Lung (tissue), 12 donors: ENCODE data around the gene PCSK5. TPM values are rescaled to one million over a fixed set of nuclear protein-coding genes. Genes with fewer than 3 reads are reported as not detected.

Experiments
- ATAC-seq: fragments of 200-7000 bp; cut with Tn5 transposase; one replicate; pipeline ENCODE4 v1.9.1; 2020; ENCODE audit warnings: moderate number of reproducible peaks; ENCODE audit not compliant: insufficient read depth, low FRiP score
- DNase-seq, 3 donors: peaks; one replicate each; pipeline ENCODE4 v3.0.0-alpha.2; 2013 to 2017
- H3K27ac ChIP-seq, 2 donors: one replicate each; pipeline ENCODE4 v1.5.1; 2013; ENCODE audit warnings: mild to moderate bottlenecking in 2 of 2, moderate library complexity in 2 of 2, control low read depth in 1 of 2, inconsistent platforms in 1 of 2, low read depth in 1 of 2, low read length in 1 of 2
- H3K27me3 ChIP-seq, 3 donors: one replicate each; pipeline ENCODE4 v1.5.1; 2013; ENCODE audit warnings: low read length in 2 of 3; ENCODE audit not compliant: control insufficient read depth in 3 of 3, insufficient read depth in 3 of 3
- H3K36me3 ChIP-seq, 4 donors: one replicate each; pipeline ENCODE4 v1.5.1; 2013; ENCODE audit warnings: low read length in 4 of 4, mild to moderate bottlenecking in 1 of 4, moderate library complexity in 1 of 4; ENCODE audit not compliant: control insufficient read depth in 4 of 4, insufficient read depth in 4 of 4
- H3K4me1 ChIP-seq, 5 donors: one replicate each; pipeline ENCODE4 v1.5.1; 2013; ENCODE audit warnings: low read length in 5 of 5, mild to moderate bottlenecking in 2 of 5, moderate library complexity in 1 of 5; ENCODE audit not compliant: control insufficient read depth in 5 of 5, insufficient read depth in 5 of 5
- H3K4me3 ChIP-seq: one replicate; pipeline ENCODE4 v1.5.1; 2013; ENCODE audit warnings: mild to moderate bottlenecking, control low read depth, moderate library complexity
- H3K9ac ChIP-seq, 2 donors: one replicate each; pipeline ENCODE4 v1.5.1; 2013; ENCODE audit warnings: low read length in 2 of 2, control low read depth in 1 of 2; ENCODE audit not compliant: insufficient read depth in 1 of 2
- H3K9me3 ChIP-seq, 4 donors: one replicate each; pipeline ENCODE4 v1.5.1; 2013; ENCODE audit warnings: low read length in 3 of 4, mild to moderate bottlenecking in 1 of 4, moderate library complexity in 1 of 4; ENCODE audit not compliant: control insufficient read depth in 4 of 4, insufficient read depth in 3 of 4
- WGBS, 2 donors: extraction: QIAGEN DNeasy Blood & Tissue Kit; methylation state at CpG; one replicate each; pipeline ENCODE4 v1.1.7; 2013; 5-methylcytosine and 5-hydroxymethylcytosine counted together
- polyA plus RNA-seq, 2 donors: library from polyadenylated mRNA; stranded (reverse); fragments of 200-250 nt; gene quantifications; one replicate each; pipeline ENCODE4 v1.2.1, GENCODE V29; 2013
- total RNA-seq, 2 donors: library from RNA; depleted of rRNA in 1 of 2; stranded (reverse); fragments of >200 nt in 1 of 2; gene quantifications; one replicate each; pipeline ENCODE4 v1.2.1, GENCODE V29; 2014 to 2021
- TF ChIP-seq, protein P1 (sequence below): IDR thresholded peaks from 2 replicates; pipeline ENCODE4 v1.5.1; 2012; ENCODE audit warnings: mild to moderate bottlenecking; ENCODE audit errors: control extremely low read depth, extremely low read depth
- donor health status: control.
- donor health status: control.
- donor health status: Bipolar disorder and iron deficiency.
- donor health status: healthy.
- donor health status: DM: yes; HTN: yes; CAD: no.

PCSK5 gene
- total and polyA plus RNA-seq, 4 donors = 1.9 to 28.2 (median 13.6) TPM

DNA sequence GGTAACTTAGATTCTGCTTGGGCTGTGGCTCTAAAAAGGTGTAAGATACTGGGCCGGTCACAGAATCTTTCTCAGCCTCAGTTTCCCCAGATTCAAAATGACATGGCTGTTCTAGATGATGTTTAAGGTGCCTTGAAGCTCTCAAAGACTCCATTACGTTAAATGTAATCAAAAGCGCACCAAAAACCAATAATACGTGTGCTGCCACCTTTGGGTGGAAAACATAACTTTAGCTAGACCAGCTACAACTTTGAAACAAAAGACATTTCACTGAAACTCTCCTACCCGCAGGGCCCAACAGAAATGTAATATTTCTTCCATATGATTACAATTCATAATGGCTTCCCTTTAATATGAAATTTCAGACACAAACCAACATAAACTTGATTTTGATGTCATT, 35.0 kb upstream of the PCSK5 start:
- DNase-seq (peak; percentile 22 to 46 (median 28)), ATAC-seq (no peak)
- Histone ChIP-seq H3K36me3 (no peaks in the 10 kb centered on the region), H3K9ac (no peak overlapping the region), H3K4me1 (no peaks in the 10 kb centered on the region), H3K27ac (no peak overlapping the region), H3K4me3 (no peak overlapping the region), H3K27me3 (no peaks in the 10 kb centered on the region), H3K9me3 (no peaks in the 10 kb centered on the region)
- TF ChIP-seq, protein P1, sequence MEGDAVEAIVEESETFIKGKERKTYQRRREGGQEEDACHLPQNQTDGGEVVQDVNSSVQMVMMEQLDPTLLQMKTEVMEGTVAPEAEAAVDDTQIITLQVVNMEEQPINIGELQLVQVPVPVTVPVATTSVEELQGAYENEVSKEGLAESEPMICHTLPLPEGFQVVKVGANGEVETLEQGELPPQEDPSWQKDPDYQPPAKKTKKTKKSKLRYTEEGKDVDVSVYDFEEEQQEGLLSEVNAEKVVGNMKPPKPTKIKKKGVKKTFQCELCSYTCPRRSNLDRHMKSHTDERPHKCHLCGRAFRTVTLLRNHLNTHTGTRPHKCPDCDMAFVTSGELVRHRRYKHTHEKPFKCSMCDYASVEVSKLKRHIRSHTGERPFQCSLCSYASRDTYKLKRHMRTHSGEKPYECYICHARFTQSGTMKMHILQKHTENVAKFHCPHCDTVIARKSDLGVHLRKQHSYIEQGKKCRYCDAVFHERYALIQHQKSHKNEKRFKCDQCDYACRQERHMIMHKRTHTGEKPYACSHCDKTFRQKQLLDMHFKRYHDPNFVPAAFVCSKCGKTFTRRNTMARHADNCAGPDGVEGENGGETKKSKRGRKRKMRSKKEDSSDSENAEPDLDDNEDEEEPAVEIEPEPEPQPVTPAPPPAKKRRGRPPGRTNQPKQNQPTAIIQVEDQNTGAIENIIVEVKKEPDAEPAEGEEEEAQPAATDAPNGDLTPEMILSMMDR = no peak
- 48 to 49% methylated on average over 5 of the region's 5 CpGs for WGBS, 2 donors

DNA sequence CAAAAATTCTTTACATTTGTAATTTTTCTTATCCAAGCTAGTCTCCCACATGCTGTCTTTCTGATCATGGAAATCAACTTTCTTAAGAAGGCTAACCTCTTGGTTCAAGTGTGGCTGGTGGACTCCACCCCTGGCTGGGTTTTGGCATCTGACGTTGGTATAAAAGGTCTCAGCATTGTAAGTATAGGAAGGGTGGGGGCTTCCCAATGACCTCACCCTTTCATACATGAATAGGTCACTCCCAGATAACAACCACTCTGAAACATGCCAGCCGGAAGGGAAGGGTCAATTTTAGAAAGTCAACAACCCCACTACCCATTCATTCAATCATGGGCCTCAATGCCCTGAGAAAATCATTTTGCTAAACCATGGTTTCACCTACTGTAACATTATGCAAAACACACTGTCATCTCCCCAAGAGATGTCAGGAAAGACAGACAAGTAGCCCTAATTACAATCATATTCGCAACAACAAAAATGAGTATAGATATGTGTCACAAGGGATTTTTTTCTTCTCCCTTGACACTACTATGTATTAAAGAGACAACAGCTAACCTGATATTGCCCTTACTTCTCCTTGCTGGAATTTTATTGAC, 31.9 kb upstream of the PCSK5 start:
- Histone ChIP-seq H3K4me3 (no peak overlapping the region), H3K27me3 (no peaks in the 10 kb centered on the region), H3K27ac (no peak overlapping the region), H3K36me3 (no peaks in the 10 kb centered on the region), H3K4me1 (no peaks in the 10 kb centered on the region), H3K9me3 (no peaks in the 10 kb centered on the region), H3K9ac (no peak overlapping the region)
- DNase-seq (no peak), ATAC-seq (no peak)
- TF ChIP-seq, protein P1 = no peak
- 59 to 75% methylated on average over 3 of the region's 3 CpGs for WGBS, 2 donors

DNA sequence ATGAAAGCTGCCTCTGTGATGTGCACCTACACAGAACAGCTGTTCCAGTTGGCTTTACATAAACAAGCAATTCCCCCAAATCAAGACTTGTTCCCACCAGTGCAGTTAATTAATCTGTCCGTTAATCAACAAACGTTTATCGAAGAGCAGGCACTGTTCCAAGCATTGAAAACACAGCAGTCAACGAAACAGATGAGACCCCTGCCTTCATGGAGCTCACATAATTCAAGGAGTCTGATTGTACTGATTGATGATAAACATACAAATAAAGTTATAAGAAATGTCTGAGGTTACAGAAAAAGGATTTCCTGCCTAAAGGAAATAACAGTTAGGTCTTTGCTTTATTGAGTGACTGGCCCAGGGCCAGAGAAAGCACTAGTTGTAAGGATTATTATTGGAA, 26.2 kb upstream of the PCSK5 start:
- no peaks in the 10 kb centered on the region for H3K9me3 ChIP-seq
- peaks cover 0 to 3% (median 0%) of the 10 kb centered on the region in 5 donors for H3K4me1 ChIP-seq
- no peak overlapping the region for H3K4me3 ChIP-seq
- no peak overlapping the region for H3K9ac ChIP-seq
- H3K27ac ChIP-seq = no peak overlapping the region
- ATAC-seq = no peak
- TF ChIP-seq, protein P1 = no peak
- 60 to 62% methylated on average over 4 of the region's 4 CpGs for WGBS, 2 donors
- no peak for DNase-seq
- no peaks in the 10 kb centered on the region for H3K36me3 ChIP-seq
- H3K27me3 ChIP-seq = no peaks in the 10 kb centered on the region
